VCaP (cell line): ENCODE results near the gene GRPR.
"Not testable (repeated sequence)": the region's sequence is repeated elsewhere in the genome, so short reads cannot be mapped to it uniquely, and the experiment has no call there.

Experiments
- H3K27ac ChIP-seq: fragments of 450-650 bp; 2 replicates; pipeline ENCODE4 v1.5.1; 2017
- TF ChIP-seq, protein P1 (sequence below): fragments of 450-650 bp; conservative IDR thresholded peaks from 2 replicates; pipeline ENCODE4 v1.5.1; 2017; ENCODE audit warnings: mild to moderate bottlenecking, moderate library complexity

GRPR gene

DNA sequence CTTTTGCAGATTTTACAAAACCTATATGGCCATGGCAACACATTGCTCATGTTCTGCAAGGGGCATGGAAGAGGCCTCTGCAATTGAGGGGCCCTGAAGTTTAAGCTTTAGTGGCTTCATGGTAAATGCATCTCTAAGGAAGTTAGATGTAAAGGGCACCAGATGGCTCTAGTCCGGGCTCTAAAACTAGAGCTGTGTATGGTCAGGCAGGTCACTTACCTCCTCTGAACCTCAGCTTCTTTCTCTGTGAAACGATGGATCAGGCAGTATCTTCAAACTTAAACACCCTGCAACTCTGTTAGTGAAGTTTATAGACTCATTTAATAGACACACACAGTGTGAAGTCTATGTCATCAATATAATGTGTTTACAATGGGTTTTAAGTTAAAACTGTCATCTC, 53.9 kb downstream of the GRPR start:
- TF ChIP-seq, protein P1, sequence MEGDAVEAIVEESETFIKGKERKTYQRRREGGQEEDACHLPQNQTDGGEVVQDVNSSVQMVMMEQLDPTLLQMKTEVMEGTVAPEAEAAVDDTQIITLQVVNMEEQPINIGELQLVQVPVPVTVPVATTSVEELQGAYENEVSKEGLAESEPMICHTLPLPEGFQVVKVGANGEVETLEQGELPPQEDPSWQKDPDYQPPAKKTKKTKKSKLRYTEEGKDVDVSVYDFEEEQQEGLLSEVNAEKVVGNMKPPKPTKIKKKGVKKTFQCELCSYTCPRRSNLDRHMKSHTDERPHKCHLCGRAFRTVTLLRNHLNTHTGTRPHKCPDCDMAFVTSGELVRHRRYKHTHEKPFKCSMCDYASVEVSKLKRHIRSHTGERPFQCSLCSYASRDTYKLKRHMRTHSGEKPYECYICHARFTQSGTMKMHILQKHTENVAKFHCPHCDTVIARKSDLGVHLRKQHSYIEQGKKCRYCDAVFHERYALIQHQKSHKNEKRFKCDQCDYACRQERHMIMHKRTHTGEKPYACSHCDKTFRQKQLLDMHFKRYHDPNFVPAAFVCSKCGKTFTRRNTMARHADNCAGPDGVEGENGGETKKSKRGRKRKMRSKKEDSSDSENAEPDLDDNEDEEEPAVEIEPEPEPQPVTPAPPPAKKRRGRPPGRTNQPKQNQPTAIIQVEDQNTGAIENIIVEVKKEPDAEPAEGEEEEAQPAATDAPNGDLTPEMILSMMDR, result no peak
- H3K27ac ChIP-seq, result no peak overlapping the region

DNA sequence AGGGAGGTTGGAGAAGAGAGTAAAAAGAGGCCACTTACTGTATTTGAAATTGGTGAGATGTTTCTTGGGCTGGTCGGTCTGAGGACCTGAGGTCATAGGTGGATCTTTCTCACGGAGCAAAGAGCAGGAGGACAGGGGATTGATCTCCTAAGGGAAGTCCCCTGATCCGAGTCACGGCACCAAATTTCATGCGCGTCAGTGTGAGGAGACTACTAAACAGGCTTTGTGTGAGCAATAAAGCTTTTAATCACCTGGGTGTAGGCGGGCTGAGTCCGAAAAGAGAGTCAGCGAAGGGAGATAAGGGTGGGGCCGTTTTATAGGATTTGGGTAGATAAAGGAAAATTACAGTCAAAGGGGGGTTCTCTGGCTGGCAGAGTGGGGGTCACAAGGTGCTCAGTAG, 60.5 kb downstream of the GRPR start:
- not testable (repeated sequence) for H3K27ac ChIP-seq

DNA sequence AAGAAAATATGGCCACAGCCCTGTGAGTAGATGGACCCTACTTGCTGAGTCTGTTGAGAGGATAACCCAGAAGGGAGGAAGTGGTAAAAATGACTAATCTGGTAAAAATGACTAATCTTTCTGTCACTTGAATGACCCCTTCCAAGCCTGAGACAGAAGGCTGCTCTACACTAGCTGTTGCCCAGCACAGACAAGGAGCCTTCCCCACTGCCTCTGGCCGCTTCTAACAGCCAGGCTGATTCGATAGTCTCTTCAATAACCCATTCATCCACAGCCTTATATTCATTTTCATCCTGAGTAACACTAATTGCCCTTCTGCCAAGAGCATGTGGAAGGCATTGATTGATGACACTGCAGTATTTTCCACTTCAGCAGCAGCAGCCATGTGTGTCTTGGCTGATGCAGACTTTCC, 62.4 kb downstream of the GRPR start:
- TF ChIP-seq, protein P1, result no peak
- no peak overlapping the region for H3K27ac ChIP-seq

DNA sequence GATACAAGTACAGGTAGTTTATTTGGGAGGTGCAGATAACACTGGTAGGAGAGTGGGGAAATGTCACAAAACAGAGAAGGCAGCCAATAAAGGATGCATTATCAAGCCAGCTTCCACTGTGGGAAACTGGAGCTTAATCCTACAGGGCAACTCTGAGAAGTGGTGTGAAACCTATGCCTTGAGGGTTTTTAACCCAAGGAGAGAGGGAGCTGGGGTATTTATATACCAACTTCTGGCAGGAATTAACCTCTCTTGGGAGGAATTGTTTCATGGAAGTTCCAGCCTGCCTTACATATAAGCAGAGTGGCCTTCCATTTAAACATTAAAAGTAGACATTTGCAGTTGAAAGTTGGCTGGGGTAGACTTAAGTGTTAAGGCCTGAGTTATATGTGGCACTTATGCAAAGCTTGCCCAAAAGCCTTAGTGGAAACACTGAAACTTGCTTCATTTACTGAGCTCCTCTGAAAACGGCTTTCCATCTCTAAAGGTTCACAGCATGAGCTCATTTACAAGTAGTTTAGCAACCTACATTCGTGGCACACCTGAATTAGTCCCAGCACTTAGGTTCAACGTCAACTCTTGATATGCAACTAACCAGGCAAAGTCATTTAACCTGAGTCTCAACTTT, 63.1 kb downstream of the GRPR start:
- H3K27ac ChIP-seq, result no peak overlapping the region
- TF ChIP-seq, protein P1, result no peak

DNA sequence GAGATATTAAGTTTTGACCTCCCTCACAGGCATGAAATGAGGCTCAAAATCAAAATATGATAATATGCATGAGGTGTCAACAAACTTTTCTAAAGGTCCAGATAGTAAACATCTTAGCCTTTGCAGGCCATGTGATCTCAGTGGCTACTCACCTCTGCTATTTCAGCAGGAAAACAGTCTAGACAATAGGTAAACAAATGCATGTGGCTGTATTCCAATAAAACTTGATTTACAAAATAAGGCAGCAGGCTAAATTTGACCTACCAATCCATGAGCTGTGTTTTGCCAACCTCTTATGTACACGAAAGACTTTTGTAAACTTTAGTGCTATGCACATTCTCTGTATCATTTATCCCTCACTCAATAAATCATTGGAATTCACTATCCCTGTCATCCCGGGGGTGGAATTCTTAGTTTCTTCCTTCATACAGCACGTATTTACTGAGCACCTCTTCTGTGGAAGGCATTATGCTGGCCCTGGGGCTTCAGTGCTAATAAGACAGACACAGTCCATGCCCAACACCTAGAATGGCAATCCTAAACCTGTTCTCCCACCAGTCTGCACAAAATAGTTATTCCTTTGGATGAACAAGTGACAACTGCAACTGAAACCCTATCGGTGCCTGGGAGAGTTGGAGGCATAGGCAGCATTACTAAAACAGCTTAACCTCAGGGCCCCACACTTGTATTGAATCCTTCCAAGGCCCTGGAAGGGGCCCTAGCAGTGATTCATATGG, 63.8 kb downstream of the GRPR start:
- TF ChIP-seq, protein P1, result no peak
- no peak overlapping the region for H3K27ac ChIP-seq

DNA sequence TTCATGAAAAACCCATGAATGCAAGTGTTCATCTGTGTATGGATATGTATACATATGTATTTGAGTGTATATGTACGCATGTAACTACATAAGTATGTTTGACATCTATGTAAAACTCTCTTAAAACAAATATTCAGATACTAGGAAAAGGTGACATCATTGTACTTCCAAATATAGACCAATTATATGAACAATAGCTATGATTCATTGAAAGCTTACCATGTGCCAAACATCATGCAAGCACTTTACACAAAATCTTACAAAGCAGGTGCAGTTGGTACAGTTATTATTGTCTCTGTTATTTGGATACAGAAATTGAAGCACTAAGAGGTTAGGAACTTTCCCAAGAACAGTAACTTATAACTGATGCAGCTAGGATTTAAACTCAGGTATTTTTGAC, 65.3 kb downstream of the GRPR start:
- H3K27ac ChIP-seq, result no peak overlapping the region
- TF ChIP-seq, protein P1, result no peak

DNA sequence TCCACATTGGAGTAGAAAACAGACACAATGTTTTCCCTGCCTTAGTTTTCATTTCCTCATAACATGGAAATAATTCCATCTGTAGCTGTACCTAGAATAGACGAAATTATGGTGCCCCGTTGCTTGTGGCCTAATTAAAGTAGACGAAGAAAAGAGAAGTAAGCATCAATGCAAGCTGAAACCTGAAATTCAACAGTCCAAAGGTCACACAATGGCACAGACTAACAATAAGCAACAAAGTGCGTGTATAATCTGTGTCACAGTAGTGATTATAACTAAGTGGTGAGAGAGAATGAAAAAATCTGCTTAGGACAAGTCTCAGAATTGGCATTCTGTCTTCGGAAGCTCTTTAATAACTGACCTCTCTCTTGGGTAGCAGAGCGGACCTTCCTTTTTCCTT, 68.2 kb downstream of the GRPR start:
- H3K27ac ChIP-seq, result no peak overlapping the region

DNA sequence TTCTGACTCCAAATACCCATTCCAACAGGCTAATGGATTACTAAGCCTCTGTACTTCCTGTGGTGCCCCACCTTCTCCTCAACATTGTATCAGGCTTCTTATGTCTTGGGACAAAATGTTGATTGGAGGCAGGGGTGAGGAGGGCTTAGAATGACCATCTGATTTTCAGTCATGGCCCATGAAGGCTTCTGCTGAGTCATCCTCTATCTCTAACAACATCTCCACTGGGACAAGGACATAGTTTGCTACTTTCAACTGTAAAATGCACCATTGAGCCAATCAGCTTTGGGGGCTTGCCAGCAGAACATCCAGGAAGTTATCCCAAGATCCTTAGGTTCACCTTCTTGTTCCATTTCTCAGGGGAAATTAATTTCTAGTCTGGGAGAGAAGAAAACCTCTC, 73.5 kb downstream of the GRPR start:
- TF ChIP-seq, protein P1, result no peak
- no peak overlapping the region for H3K27ac ChIP-seq

More for the DNA sequence above, 68.2 kb downstream of the GRPR start:
- TF ChIP-seq, protein P1, result no peak
